ENCODE measurements around the gene UNC119. TPM values are rescaled to one million over a fixed set of nuclear protein-coding genes. Genes with fewer than 3 reads are reported as not detected.

UNC119 gene
- total RNA-seq, 1 experiment from 2014 or later = 36.4 TPM

DNA sequence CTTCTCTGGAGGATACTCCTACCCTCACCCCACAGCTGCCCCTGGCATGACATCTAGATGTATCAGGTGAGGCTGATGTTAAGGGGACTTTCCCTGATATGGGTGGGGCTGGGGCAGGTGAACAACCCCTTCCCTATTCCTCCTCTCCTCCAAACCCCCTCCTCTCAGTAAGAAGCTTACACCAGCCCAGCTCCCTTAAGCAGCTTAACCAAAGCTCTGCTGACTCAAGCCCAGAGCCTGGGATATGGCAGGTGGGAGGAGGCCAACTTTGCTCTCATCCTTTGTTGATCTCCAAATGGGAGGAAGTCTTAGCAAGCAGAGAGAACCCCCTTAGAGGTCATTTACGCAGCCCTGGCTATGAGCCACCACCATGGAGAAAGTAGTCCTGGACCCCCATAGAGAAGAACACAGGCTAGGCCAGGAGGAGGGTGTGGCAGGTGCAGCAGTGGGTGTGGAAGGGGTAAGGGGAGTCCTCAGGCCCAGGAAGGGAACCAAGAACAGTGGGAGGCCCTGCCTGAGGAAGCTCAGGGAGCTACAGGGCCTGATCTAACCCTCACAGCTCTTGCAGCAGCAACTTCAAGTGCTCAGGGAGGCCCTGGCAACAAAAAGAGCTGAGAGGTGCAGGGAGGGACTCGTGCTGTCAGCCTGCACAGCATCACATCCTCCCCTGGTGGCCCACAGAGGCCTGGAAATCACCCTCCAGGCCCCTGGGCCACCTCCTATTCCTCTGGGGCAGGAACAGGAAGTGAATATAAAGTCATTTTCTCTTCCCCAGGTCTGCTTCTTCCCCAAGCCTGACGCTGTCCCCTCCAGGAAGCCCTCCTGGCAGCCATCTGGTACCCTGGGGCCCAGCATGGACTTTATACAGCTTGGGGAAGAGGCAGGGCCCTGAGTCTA is 2.9 kb downstream of the UNC119 start:
- no peak for DNase-seq
- H3K4me3 ChIP-seq = no peak overlapping the region
- peaks cover 30% of the 10 kb centered on the region for H3K36me3 ChIP-seq
- H3K27me3 ChIP-seq = no peaks in the 10 kb centered on the region
- H3K9me3 ChIP-seq = no peaks in the 10 kb centered on the region

DNA sequence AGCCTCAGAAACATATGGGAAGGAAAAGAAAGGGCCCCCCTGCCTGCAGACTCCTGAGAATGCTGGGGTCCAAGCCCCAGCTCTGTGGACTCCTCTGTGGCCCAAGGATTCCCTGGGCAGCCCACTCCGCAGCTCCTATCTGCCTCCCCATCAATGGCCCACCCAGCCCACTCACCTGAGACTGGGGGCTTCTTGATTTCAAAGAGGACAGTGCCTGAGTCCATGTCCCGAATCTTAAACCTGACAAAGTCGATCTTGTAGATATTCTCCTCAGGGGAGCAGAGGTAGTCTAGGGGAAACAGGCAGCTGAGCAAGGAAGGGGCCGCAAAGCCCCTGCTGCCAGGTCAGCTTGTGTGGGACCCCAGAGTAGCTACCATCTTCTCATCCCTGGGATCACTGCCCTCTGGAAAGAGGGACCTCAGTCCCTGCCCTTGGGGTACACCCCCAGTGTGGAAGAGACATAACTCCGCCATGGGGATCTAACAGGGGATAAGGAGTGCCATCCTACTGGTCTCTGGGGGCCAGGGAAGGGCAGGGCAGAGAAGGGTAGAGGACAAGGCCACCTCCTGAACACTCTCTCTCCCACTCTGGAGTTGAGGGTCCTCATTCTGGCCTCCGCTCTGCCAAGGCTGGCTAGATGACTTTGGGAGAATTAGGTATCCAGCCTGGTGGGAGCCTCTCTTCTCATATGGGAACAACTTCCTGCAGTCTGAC is 3.9 kb downstream of the UNC119 start:
- Histone ChIP-seq H3K4me3 (no peak overlapping the region), H3K36me3 (peaks cover 26% of the 10 kb centered on the region), H3K27me3 (no peaks in the 10 kb centered on the region), H3K9me3 (no peaks in the 10 kb centered on the region)
- DNase-seq = no peak

DNA sequence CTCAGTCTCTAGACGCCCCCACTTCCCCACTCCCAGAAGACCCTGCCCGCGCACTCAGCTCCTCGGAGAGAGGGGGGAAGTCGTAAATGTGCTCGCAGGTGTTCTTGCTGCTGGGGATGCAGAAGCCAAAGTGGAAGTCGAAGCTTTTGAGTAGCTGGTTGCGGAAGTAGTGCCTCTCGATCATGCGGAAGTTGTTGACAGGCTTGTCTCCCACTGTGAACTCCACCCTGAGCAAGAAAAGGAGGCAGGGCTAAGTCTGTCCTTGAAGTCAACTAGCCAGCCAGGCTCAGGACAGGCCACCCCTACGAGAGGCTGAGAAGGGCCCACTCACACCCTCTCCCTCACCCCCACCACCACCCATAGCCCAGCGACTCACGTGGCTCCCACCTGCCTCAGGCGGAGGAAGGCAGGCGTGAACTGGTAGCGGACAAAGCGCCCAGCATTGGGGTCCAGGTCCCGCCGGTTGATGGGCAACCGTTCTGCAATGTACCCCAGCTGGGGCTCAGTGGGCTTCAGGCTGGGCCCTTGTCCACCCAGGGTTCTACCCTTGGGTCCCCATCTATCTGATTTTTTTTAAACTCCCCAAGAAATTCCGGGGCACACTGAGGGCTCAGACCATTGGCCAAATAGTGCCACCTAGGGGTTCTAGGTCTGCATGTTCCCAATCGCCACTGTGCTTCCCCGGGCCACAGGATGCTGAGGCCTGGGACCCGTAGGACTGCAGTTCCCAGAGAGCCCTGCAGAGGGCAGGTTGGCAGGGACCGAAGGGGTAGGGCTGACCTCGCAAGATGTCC is 4.6 kb downstream of the UNC119 start:
- no peaks in the 10 kb centered on the region for H3K27me3 ChIP-seq
- H3K36me3 ChIP-seq = peaks cover 22% of the 10 kb centered on the region
- DNase-seq = peak; percentile 74
- H3K4me3 ChIP-seq = no peak overlapping the region
- H3K9me3 ChIP-seq = no peaks in the 10 kb centered on the region

GRCh38 chr17:28547096-28547622 is 5.3 kb downstream of the UNC119 start:
- H3K9me3 ChIP-seq = no peaks in the 10 kb centered on the region
- H3K27me3 ChIP-seq = no peaks in the 10 kb centered on the region
- H3K36me3 ChIP-seq = peaks cover 22% of the 10 kb centered on the region
- no peak overlapping the region for H3K4me3 ChIP-seq
- no peak for DNase-seq

DNA sequence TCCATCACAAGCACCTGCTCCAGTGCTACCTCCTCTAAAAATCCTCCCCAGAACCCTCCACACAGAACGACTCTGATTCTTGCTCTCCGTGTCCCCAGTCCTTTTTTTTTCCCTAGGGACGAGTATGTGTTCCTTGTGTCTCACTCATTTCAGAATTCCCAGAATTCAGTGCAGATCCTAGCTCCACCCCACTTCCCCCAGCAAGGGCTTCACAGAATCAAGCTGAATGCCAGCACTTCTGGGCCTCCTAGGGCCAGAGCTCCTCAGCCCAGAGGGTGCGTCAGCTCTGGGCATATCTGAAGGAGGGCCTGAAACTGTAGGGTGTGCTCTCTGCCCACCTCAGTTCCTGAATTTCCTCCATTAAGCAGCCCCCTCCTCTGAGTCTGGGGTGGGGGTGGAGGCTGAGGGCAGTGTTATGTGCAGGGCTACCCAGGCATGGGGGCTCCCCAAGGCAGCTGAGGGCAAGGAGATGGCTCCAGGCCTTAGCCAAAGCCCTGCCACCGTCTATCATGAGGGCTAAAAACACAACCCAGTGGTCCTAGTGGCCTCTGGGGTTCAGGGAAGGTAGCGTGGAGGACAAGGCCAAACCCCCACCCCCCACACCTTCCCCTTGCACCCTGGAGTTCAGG is 6.5 kb downstream of the UNC119 start:
- DNase-seq = no peak
- Histone ChIP-seq H3K27me3 (no peaks in the 10 kb centered on the region), H3K36me3 (peaks cover 22% of the 10 kb centered on the region), H3K4me3 (no peak overlapping the region), H3K9me3 (no peaks in the 10 kb centered on the region)

GRCh38 chr17:28545141-28545503 is 7.3 kb downstream of the UNC119 start:
- H3K4me3 ChIP-seq = no peak overlapping the region
- DNase-seq = no peak
- H3K9me3 ChIP-seq = no peaks in the 10 kb centered on the region
- no peaks in the 10 kb centered on the region for H3K27me3 ChIP-seq
- H3K36me3 ChIP-seq = peaks cover 22% of the 10 kb centered on the region

DNA sequence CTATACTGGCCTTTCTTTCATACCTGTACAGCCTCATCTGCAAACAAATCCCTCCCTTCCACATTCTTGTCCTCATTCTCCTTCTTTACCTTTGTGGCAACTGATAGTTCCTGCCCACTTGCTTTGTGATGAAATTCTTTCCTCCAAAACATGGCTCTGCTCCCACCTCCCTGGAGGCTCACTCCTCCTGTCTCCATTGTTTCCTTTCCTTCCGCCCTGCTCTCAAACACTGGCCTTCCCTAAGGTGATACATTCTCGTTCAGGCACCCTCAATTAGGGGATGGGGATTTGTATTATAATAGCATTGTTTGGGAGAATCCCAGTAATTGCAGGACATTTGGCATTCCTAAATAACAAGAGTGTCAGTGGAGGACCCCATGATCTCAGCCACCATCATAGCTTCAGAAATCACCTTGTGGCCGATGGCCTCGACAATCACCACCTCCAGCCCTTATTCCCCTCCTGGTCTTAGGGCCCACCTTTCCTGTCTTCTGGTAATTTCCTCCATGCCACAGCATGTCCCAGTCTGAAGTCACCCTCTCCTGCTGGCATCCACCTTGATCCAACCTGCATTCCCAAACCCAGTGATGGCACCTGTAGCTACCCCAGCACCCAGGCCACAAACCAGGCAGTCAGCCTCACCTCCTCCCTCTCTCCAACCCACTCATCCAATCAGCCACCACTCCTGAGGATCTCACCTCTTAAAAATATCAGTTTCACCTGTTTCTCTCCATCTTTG is 7.9 kb downstream of the UNC119 start:
- no peak for DNase-seq
- Histone ChIP-seq H3K9me3 (no peaks in the 10 kb centered on the region), H3K27me3 (no peaks in the 10 kb centered on the region), H3K4me3 (no peak overlapping the region), H3K36me3 (peaks cover 22% of the 10 kb centered on the region)

DNA sequence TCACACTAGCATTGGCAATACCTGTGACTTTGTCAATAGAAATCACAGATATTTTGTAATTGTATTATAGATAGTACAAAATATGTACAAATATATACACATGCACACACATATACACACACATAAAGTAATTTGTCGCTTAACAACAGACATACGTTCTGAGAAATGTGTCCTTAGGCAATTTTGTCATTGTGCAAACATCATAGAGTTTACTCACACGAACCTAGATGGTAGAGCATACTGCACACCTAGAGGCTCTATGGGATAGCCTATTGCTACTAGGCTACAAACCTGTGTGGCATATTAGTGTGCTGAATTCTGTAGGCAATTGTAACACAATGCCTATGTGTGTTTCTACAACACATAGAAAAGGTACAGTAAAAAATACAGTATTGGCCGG is 11.0 kb downstream of the UNC119 start:
- Histone ChIP-seq H3K36me3 (peaks cover under 1% of the 10 kb centered on the region; the same call in 1 of the 2 replicates), H3K9me3 (no peaks in the 10 kb centered on the region), H3K27me3 (no peaks in the 10 kb centered on the region), H3K4me3 (no peak overlapping the region)
- DNase-seq = no peak

GRCh38 chr17:28540231-28540630 is 12.2 kb downstream of the UNC119 start:
- Histone ChIP-seq H3K4me3 (no peak overlapping the region), H3K36me3 (no peaks in the 10 kb centered on the region), H3K27me3 (no peaks in the 10 kb centered on the region), H3K9me3 (no peaks in the 10 kb centered on the region)
- DNase-seq = no peak

DNA sequence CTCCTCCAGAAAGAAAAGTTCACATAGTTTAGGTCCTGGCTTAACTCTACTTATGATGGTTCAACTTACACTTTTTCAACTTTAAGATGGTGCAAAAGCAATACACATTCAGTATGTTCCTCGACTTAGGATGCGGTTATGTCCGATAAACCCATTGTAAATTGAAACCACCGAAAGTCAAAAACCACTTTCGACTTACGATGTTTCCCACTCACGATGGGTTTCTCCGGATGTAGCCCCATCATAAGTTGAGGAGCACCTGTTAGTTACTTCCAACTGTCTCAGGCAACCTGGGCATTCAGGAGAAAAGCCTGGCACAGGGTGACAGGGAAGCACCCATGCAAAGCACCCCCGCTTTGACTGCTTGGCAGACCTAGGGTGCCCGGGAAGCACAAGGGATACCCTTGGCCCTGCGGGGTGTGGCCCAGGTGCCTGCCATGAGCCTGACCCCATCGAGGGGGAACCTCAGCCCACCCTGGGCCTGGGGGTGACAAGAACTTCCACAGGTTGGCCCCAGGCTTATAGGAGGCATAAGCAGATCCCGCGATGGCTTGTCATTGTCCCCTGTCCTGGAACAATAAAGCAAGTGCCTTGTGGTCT is 14.0 kb downstream of the UNC119 start:
- H3K27me3 ChIP-seq = no peaks in the 10 kb centered on the region
- no peaks in the 10 kb centered on the region for H3K36me3 ChIP-seq
- H3K9me3 ChIP-seq = no peaks in the 10 kb centered on the region
- DNase-seq = no peak
- H3K4me3 ChIP-seq = no peak overlapping the region

DNA sequence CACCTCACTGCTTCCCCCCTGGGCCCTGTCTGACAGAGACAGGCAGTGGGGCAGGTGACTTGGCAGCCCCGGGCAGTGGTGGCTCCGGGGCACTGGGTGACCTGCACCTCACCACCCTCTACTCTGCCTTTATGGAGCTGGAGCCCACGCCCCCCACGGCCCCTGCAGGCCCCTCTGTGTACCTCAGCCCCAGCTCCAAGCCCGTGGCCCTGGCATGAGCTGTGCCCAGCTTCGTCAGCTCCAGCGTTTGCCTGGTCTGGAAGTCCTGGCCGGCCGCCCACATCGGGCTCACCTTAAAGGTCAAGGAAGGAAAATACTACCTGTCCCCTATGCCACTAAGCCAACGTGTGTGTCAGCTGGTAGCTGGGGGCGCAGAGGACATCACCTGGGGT is 15.2 kb downstream of the UNC119 start:
- H3K4me3 ChIP-seq = no peak overlapping the region
- no peaks in the 10 kb centered on the region for H3K36me3 ChIP-seq
- H3K27me3 ChIP-seq = no peaks in the 10 kb centered on the region
- no peaks in the 10 kb centered on the region for H3K9me3 ChIP-seq
- no peak for DNase-seq

- Histone ChIP-seq H3K9me3 (no peaks in the 10 kb centered on the region), H3K27me3 (no peaks in the 10 kb centered on the region), H3K4me3 (no peak overlapping the region), H3K36me3 (no peaks in the 10 kb centered on the region)
- no peak for DNase-seq
Measured at GRCh38 chr17:28536532-28537218, 15.7 kb downstream of the UNC119 start.

DNA sequence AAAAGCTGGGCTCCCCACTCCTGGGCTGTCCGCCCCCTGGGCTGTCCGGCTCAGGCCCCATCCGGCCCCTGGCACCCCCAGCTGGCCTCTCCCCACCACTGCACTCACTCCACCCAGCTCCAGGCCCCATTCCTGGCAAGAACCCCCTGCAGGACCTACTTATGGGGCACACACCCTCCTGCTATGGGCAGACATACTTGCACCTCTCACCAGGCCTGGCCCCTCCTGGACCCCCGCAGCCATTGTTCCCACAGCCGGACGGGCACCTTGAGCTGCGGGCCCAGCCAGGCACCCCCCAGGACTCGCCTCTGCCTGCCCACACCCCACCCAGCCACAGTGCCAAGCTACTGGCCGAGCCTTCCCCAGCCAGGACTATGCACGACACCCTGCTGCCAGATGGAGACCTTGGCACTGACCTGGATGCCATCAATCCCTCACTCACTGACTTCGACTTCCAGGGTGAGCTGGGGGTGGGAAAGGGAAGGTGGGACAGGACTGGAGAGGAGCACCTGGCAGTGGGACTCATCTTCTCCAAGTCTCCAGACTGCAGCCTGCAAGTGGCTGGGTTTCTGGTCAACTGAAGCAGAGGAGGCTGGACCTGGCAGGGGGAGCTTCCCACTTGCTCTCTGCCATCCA is 17.6 kb downstream of the UNC119 start:
- Histone ChIP-seq H3K9me3 (no peaks in the 10 kb centered on the region), H3K36me3 (no peaks in the 10 kb centered on the region), H3K4me3 (no peak overlapping the region), H3K27me3 (no peaks in the 10 kb centered on the region)
- DNase-seq = no peak

GRCh38 chr17:28533091-28533807 is 19.2 kb downstream of the UNC119 start:
- no peaks in the 10 kb centered on the region for H3K27me3 ChIP-seq
- DNase-seq = peak; percentile 92
- H3K9me3 ChIP-seq = no peaks in the 10 kb centered on the region
- H3K4me3 ChIP-seq = no peak overlapping the region
- no peaks in the 10 kb centered on the region for H3K36me3 ChIP-seq

Measured in MG63 (cell line).